ENCODE data around the gene TBC1D20. TPM values are rescaled to one million over a fixed set of nuclear protein-coding genes. Genes with fewer than 3 reads are reported as not detected.

Gene TBC1D20
- total and polyA plus RNA-seq, 2 donors (not counting 3 experiments of a cell fraction or from before 2014, with no cell fraction given), result 34.3 to 36.1 TPM

- Histone ChIP-seq H3K27ac (ENCODE audit: insufficient read depth, low read depth, low read length) (no peak overlapping the region), H3K4me3 (replicated peaks in 1 of 3; ENCODE audit: insufficient read depth in 1 of 3, low read depth in 1 of 3, low read length in 3 of 3) (no peak overlapping the region), H3K9me1 (replicated peaks; ENCODE audit: control insufficient read depth, extremely low read depth, insufficient read depth, low read length) (no peaks in the 10 kb centered on the region), H3K36me3 (ENCODE audit: control insufficient read depth in 2 of 2, extremely low read depth in 1 of 2, insufficient read depth in 2 of 2, low read length in 2 of 2) (peaks cover 0 to 29% of the 10 kb centered on the region in 2 experiments), H3K4me2 (ENCODE audit: insufficient read depth, low read length) (no peak overlapping the region), H2AFZ (ENCODE audit: low read depth, low read length) (no peak overlapping the region), H3K9me3 (replicated peaks; ENCODE audit: control insufficient read depth, insufficient read depth, low read length) (no peaks in the 10 kb centered on the region), H3K9ac (replicated peaks; ENCODE audit: extremely low read depth, insufficient read depth, low read length) (no peak overlapping the region), H3K79me2 (ENCODE audit: control insufficient read depth, insufficient read depth, low read length) (no peaks in the 10 kb centered on the region), H3K27me3 (ENCODE audit: control insufficient read depth in 2 of 2, insufficient read depth in 2 of 2, low read length in 2 of 2) (no peaks in the 10 kb centered on the region), H3K4me1 (ENCODE audit: control insufficient read depth, extremely low read depth, insufficient read depth, low read length) (no peaks in the 10 kb centered on the region), H4K20me1 (replicated peaks; ENCODE audit: control insufficient read depth, extremely low read depth, insufficient read depth, low read length) (no peaks in the 10 kb centered on the region)
- TF ChIP-seq MAX (IDR thresholded peaks at IDR 0.05; ENCODE audit: insufficient read depth, insufficient read length), result no peak
- no peak for TF ChIP-seq POLR2AphosphoS5 (IDR thresholded peaks at IDR 0.05; ENCODE audit: insufficient read depth, low read depth, low read length)
- TF ChIP-seq MYC (IDR thresholded peaks at IDR 0.05; ENCODE audit: low read depth, low read length), result no peak
- TF ChIP-seq JUN (IDR thresholded peaks at IDR 0.05; ENCODE audit: borderline replicate concordance, insufficient read depth, insufficient read length, low read depth), result no peak
- no peak for TF ChIP-seq EZH2 (IDR thresholded peaks at IDR 0.05; ENCODE audit: borderline replicate concordance, low read depth, low read length, severe bottlenecking)
- no peak for TF ChIP-seq GATA2 (IDR thresholded peaks at IDR 0.05; ENCODE audit: insufficient read depth, insufficient read length, low read depth, low read length)
- TF ChIP-seq FOS (IDR thresholded peaks at IDR 0.05; ENCODE audit: borderline replicate concordance, insufficient read depth, low read length), result no peak
- peak; percentile 76 to 86 for TF ChIP-seq CTCF (IDR thresholded peaks at IDR 0.05; ENCODE audit: extremely low read depth in 1 of 2, insufficient read depth in 1 of 2, low read depth in 1 of 2, low read length in 2 of 2)
- POLR2A ChIA-PET, result no interaction called here
- peak; percentile 76 for DNase-seq (ENCODE audit: low read depth, low spot score)
- peak; percentile 91 for FAIRE-seq
- dilution Hi-C loops (cut with MboI; ENCODE audit: extremely low pct_ligation_motif_present, low sequenced_read_pairs), result no loop called here
- BruUV-seq (replicated peaks), result no TSS peak
- CTCF ChIA-PET, result interaction anchor here (0.5 to 5.3 kb wide), 51 partner anchors 9 to 309 kb away, joined by 3 to 120 read pairs (median 5); partner anchors contain the start of genes NRSN2, SOX12 and TRIB3
- intact Hi-C loops (cut with micrococcal nuclease), result loop anchor here (1.0 to 2.0 kb wide), 3 partner anchors 48 to 77 kb away; no protein-coding TSS in a partner anchor
Observed at GRCh38 chr20:431012-431904, 31.1 kb downstream of the TBC1D20 start.
